CD4-positive, alpha-beta T cell treated with Interleukin-4 for 1 hour (primary cell): ENCODE data around the gene TEX48.

Experiments
- DNase-seq, 2 donors: peaks; one replicate each; pipeline ENCODE4 v3.0.0-alpha.2; 2020 to 2022

The TEX48 gene

GRCh38 chr9:114619191-114619761 is 62.7 kb downstream of the TEX48 start:
- peak in 1 of 2 donors; percentile 54 for DNase-seq

DNA sequence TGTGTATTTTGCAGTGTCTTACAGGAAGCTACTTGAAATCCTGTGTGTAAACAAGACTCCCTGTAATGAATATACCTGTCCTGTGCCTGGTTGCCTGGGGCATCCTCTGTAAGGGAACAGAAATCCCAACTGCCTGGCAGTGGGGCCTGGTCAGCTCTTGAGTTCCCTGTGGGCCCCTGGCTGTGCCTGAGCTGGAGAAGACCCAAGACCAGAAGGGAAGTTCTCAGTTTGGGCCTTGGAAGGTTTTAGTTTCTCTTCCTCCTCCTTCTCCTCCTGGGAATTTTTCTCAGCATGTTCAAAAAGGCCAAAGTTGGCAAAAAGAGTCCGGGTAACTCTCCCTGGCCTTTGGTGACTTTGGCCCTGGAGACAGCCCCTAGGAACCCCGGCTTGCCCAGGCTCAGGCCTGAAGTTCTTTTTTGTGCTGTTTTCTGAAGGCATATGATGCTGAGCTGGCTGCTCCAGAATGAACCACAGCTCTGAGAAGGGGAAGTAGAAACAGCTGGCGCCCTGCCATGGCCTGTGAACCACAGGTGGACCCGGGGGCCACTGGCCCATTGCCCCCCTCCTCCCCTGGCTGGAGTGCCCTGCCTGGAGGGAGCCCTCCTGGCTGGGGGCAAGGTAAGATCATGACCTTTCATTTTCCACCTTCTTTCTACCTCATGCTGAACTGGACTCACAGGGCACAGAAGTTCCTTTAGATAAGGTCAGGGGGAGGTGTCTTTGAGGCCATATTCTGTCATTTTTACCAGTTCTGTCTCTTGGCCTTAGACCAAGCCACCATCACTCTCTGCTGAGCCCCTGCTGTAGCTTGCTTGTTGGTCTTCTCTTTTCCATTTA is 65.1 kb downstream of the TEX48 start:
- peak; percentile 17 to 73 for DNase-seq
